DMS79 (cell line): ENCODE data around the gene SLC44A5.
"Not testable (repeated sequence)": the region's sequence is repeated elsewhere in the genome, so short reads cannot be mapped to it uniquely, and the experiment has no call there.

Experiments used
- DNase-seq: peaks from one replicate; lab custom pipeline; 2025; lab: John Stamatoyannopoulos, UW

Gene SLC44A5

GRCh38 chr1:75366595-75366994 lies 244.3 kb downstream of the SLC44A5 start:
- no peak for DNase-seq

DNA sequence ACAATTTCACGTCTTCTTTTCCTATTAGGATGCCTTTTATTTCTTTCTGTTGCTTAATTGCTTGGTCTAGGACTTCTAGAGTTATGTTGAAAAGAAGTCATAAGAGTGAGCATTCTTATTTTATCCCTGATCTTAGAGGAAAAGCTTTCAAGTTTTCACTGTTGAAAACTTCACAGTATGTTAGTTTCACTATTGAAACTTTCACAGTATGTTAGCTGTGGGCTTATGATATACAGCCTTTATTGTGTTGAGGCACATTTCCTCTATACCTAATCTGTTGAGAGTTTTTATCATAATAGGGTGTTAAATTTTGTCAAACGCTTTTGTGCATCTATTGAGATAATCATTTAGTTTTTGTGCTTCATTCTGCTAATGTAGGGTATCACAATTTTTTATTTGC lies 249.7 kb downstream of the SLC44A5 start:
- no peak for DNase-seq

- not testable (repeated sequence) for DNase-seq
Measured at GRCh38 chr1:75354267-75354666, 256.6 kb downstream of the SLC44A5 start.

DNA sequence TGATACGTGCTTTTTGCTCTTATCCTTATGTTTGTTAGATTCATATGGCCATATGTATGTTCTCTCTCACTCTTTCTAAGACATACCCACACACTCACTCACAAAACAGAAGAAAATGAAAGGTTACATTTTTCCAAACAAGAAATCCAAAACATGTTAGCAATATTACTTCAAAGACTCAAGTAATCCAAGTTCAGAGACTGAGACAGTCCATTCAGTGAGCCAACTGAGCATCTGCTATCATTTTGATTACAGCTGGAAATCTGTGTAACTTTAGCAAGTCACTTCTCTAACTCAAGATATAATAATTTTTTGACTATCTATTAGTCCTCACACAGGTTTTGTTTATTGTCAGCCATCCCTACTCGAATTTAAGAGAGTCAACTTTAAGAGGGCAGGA lies 257.9 kb downstream of the SLC44A5 start:
- no peak for DNase-seq

- no peak for DNase-seq
Measured at GRCh38 chr1:75345538-75346292, 265.2 kb downstream of the SLC44A5 start.

DNA sequence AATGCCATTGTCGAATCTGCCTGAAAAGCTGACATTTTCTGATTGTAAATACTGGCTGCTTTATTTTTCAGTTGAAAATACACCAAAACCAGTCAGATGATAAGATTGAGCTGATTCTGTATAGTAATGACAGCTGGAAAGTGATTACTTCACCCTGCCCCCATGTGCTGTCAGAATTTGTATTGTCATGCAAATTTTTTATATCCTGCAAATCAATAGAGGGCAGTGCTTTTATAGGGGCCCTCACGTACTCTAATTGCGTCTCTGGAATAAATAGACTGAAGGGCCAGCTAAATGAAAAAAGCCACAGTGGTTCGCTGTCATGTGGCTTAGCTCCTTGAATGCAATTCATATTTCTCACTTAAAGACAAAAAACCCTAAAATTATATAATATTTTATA lies 268.1 kb downstream of the SLC44A5 start:
- no peak for DNase-seq

DNA sequence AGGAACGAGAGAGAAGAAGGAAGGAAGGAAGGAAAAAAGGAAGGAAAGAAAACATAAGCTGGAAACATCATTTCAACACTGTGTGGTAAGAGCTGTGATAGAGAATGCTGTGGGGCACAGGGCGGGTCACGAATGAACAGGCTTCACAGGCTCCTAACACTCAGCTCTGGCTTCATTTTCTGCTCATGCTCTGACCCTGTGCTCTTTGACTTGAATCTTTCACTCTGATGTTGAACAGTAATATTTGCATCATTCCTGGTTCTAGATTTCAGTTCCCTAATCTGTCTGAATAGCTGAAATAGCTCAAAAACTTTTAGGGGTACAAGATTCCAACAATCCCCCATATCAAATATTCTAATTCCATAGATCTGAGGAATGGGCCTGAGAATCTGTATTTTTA lies 269.4 kb downstream of the SLC44A5 start:
- DNase-seq, result no peak

GRCh38 chr1:75338616-75339483 lies 272.1 kb downstream of the SLC44A5 start:
- DNase-seq, result peak; percentile 94

DNA sequence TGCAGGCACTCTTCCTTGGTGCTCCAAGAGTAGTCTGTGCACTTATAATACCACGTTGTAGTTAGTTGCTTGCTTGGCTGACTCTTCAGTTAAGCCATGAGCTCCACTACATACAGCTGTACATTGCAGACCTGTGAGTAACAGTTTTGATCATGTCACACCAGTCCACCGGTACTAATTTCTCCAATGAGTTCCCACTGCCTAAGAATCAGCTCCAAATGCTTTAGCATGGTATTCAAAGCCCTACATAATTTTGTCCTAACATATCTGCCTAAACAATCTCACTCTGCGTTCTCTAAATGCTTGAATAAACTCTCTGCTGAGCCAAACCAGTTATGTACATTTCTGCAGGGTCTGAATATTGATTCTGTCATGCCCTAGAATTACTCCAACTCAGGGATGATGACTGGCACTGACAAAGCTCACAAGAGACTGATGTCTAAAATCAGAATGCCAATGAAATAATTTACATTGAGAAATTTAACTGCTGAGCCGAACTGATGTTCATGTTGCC lies 276.0 kb downstream of the SLC44A5 start:
- no peak for DNase-seq

DNA sequence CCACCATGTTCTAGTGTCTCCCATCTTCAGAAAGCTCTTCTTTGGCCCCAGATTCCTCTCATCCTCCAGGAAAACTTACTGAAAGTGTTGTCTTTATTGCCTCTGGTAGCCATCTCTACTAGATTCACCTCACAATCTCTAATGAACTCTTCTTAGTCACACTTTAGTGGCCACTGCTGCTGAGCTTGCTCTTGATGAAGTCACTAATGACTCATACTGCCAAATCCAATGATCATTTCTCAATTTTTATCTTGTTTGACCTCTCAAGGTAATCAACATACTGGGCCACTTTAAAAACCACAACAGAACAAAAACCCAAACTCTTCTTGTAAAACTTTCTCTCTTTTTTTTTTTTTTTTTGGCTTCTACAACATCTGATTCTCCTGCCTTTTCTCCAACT lies 280.3 kb downstream of the SLC44A5 start:
- DNase-seq, result no peak

DNA sequence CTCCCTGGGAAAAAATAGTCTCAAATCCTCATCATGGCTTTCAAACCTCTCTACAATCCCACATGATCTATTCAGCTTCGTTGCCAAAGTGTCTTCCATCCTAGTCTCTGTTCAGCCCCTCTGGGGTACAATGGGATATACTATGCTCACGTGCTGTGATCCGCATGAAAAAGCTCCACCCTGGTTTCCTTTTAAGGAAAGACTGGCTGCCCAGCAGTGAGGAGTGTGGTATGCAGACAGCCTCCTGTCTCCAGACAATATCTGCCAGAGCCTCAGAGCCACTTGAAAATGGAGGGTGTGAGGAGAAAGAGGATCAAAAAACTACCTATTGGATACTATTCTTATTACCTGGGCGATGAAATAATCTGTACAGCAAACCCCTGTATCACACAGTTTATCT lies 282.2 kb downstream of the SLC44A5 start:
- DNase-seq, result no peak

DNA sequence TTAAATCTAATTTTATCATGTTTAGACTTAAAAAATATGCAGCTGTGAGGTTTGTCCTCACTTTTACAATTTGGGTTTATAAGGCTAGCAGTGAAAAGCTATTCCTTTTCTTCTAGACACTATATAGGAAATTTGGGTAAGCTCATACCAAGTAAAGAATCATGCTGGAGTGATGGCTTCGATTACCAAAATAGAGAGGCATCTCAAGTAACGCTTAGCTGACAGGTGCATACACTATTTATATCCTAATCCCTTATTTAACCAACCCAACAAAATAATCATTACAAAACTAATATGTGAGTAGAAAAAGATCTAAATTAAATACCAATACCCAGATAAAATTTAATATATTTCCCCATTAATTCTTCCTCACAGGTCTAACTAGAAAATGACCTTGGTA lies 283.5 kb downstream of the SLC44A5 start:
- no peak for DNase-seq

- DNase-seq, result no peak
Measured at GRCh38 chr1:75317976-75318375, 292.9 kb downstream of the SLC44A5 start.

- no peak for DNase-seq
Measured at GRCh38 chr1:75316230-75316629, 294.7 kb downstream of the SLC44A5 start.

- no peak for DNase-seq
Measured at GRCh38 chr1:75312620-75313019, 298.3 kb downstream of the SLC44A5 start.

- no peak for DNase-seq
Measured at GRCh38 chr1:75310067-75310466, 300.8 kb downstream of the SLC44A5 start.

GRCh38 chr1:75308365-75308764 lies 302.5 kb downstream of the SLC44A5 start:
- no peak for DNase-seq

DNA sequence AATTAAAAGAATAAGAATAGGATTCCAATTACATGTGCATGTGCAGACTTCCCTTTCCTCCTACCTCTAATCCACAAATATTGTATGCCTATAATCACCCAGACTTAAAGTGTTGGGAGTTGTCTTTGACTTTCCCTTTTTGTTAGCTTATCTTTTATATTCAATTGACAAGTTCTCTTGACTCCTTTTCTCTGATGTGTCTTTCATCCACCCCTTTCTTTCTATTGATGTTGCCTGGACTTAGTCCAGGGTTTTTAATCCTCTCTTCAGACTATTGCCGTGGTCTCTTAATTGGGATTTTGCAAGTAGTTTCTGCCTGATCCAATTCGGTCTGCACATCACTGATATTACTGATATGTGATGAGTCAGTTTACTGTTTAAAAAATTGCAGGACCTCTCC lies 305.9 kb downstream of the SLC44A5 start:
- DNase-seq, result no peak

DNA sequence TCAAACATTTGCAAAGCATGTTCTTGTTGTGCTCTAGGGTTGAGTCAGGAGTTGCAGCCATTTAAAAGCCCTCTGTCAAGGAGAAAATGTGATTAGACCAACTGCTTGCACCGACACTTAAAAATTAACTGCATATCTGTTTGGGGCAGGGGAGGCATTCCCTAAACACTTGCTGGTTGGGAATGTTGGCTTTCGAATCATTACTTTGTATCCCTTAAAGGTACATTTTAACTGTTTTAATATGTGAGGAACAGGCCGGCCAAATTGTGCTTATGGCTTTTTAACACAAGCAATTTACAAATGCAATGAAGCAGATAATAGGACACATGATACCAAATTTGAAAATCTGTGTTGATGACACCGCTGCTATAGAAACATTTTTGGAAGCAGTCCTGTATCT lies 317.6 kb downstream of the SLC44A5 start:
- DNase-seq, result no peak

DNA sequence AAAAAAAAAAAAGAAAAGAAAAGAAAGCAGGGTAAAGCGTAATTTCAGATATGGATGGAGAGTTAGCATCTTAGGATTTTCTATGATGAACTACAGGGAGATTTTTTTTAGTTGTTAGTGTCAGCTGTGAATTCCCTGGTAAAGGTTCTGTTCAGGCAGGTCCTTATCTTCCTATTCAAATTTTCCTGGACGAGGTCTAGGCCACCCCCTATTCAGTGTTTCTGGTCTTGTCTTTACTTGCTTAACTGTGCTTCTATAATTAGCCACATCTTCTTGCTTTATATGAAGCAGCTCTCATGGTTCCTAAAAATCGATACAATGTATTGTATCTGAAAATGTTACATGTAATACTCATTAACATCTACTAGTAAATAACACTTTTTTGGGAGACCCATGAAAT lies 318.9 kb downstream of the SLC44A5 start:
- DNase-seq, result no peak

GRCh38 chr1:75276385-75276784 lies 334.5 kb downstream of the SLC44A5 start:
- no peak for DNase-seq

GRCh38 chr1:75275631-75276030 lies 335.3 kb downstream of the SLC44A5 start:
- DNase-seq, result no peak

DNA sequence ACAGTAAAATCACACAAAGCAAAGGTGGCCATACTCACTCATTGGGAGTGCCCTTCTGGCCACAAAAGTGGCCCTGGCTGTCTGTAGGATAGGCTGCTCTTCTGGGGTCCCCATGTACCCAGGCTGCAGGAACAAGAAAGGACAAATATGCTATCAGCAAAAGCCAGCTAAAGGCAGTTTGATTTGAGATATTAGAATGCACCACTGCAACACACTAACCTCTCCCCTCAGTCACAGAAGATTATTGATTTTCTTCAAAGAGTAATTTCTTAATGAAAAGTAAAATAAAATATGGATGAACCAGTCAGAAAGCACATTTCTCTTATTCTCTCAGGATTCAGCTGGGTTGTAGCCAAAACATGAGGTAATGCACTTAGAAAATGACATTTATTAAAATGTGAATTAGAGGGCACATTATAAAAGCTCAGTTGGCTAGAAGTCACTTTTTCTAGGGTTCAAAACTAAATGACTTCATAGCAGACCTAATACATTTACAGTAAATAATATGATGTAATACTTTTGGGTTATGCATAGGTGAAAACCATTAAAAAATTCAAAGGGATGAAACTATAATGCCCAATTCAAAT lies 335.9 kb downstream of the SLC44A5 start:
- DNase-seq, result no peak
